HG03342 (cell line): ENCODE measurements around the gene BAG3.

ENCODE experiments used
- ATAC-seq: cut with Tn5 transposase; IDR thresholded peaks from one replicate; pipeline ENCODE4 v1.9.1; 2021; ENCODE audit warnings: mild to moderate bottlenecking, moderate library complexity; ENCODE audit not compliant: unreplicated experiment

Gene BAG3

GRCh38 chr10:119665901-119666708 is 14.9 kb downstream of the BAG3 start:
- ATAC-seq = no peak

DNA sequence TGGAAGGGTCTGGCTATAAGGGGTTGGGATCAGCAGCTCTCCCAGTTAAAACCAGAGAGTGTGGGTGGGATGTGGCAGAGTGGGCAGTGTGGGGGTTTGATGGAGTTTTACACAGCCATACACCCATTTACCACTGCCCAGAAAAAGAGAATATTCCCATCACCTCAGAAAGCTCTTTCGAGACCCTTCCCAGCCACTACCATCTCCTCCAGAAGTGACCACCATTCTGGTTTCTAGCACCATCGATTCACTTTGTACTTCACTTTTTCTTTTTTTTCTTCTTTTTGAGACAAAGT is 15.5 kb downstream of the BAG3 start:
- no peak for ATAC-seq

DNA sequence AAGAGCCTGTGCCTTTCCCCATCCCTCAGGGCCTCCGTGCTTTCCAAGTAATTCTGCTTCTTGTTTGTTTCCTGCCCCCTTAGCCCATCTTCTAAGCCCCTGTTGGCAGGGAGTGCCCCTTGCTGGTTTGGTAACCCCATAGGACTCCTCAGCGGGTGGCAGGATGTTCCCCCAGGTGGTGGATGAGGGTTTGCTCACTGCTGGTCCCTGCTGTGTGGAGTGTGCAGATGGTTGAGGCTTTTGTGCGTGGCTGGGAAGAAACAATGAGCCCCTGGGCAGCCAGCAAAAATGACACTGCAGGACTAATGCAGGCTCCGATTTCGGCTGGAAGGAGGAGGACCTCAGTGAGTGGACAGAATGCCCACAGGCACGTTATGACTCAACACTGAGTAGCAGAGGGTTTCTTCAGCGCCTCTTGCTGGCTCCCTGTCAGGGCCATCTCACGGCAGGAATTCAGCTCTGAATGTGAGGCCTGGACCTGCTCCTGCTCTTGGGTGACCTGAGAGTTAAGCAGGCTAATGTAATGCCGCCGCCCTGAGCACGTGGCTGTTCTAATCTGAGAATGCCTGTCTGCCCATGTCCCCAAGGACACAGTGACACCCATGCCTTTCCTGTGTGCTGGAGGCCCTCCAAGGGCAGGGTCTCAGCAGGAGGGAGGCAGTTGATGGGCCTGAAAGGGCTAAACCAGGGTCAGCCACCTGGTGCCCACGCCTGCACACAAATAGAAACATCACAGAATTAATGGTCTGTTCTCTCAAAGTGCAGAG is 16.6 kb downstream of the BAG3 start:
- no peak for ATAC-seq

- no peak for ATAC-seq
These were observed 17.3 kb downstream of the BAG3 start for GRCh38 chr10:119668461-119668860.

DNA sequence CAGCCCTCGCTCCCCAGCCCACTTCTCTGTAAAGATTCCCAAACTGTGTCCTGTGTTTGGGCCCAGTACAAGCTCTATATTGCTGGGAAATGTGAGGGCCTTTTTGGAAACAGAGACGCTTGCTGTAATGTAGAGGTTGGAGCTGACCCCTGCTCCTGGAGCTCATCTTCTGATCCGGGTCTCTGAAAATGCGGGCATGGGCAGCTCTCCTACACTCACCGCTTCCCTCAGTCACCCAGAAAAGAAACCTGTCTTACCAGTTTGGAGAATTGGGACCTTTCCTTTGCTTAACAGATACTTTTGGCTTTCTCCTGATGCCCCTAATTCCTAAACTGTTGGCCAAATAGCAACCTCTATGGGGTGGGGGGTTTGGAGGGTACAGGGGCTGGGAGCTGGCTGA is 18.2 kb downstream of the BAG3 start:
- ATAC-seq = no peak

DNA sequence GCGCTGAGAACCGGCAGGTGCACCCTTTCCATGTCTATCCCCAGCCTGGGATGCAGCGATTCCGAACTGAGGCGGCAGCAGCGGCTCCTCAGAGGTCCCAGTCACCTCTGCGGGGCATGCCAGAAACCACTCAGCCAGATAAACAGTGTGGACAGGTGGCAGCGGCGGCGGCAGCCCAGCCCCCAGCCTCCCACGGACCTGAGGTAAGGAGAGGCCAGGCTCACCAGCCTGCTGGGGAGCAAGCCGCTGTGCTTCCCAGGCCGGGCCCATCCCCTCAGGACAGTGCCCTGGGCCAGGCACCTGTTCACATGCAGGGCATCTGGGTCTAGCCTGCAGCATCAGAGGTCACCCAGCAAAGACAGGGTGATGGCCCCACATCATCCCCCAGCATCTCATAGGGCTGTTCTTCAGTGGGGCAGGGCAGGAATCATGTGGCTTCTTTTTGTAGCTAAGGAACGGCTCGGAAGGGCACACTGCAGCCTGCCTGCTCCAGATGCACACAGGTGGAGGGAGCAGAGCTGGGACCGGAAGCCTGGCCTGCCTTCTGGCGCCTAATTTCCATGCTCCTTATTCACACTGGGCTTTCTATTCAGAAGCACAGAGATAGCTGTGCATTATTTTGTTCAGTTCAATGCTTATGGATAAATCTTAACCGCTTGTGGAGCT is 18.9 kb downstream of the BAG3 start:
- ATAC-seq = no peak

- no peak for ATAC-seq
These were observed 19.5 kb downstream of the BAG3 start for GRCh38 chr10:119670717-119671116.

- no peak for ATAC-seq
These were observed 20.2 kb downstream of the BAG3 start for GRCh38 chr10:119671381-119671780.

- ATAC-seq = no peak
These were observed 21.1 kb downstream of the BAG3 start for GRCh38 chr10:119672291-119672690.

GRCh38 chr10:119673271-119673670 is 22.1 kb downstream of the BAG3 start:
- ATAC-seq = no peak

- ATAC-seq = no peak
These were observed 24.4 kb downstream of the BAG3 start for GRCh38 chr10:119675483-119676170.

DNA sequence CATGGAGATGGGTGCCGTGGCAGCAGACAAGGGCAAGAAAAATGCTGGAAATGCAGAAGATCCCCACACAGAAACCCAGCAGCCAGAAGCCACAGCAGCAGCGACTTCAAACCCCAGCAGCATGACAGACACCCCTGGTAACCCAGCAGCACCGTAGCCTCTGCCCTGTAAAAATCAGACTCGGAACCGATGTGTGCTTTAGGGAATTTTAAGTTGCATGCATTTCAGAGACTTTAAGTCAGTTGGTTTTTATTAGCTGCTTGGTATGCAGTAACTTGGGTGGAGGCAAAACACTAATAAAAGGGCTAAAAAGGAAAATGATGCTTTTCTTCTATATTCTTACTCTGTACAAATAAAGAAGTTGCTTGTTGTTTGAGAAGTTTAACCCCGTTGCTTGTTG is 25.9 kb downstream of the BAG3 start:
- ATAC-seq = no peak

DNA sequence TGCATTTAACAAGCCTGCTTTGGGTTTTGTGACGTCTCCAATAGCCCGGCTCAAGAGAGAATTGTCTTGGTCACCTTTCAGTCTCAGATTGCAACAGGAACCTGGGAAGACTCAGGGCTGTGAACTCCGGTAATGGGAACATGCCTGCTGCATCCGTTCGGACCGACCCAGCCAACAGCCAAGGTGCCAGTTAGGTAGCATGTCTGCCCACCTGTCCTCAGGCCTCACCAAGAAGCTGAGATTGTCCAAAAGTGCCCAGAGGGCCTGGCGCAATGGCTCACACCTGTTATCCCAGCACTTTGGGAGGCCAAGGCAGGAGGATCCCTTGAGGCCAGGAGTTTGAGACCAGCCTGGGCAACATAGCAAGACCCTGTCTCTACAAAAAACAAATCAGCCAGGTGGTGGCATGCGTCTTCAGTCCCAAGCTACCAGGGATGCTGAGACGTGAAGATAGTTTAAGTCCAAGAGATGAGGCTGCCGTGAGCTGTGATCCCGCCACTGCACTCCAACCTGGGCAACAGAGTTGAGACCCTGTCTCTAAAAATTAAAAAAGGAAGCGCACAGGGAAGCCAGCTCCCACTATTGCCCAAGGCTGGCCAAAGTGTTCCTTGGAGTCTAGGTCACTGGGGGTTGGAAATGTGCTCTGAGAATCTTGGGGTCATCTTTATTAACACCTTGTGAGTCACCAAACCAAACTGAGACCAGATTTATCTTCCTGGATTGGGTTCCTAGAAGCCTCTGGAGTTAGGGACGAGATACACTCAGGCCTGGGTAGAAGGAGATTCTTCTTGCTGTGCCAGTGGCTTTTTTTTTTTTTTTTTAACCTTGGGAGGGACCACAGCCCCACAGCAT is 26.9 kb downstream of the BAG3 start:
- ATAC-seq = no peak

- ATAC-seq = no peak
These were observed 28.3 kb downstream of the BAG3 start for GRCh38 chr10:119679480-119679829.

DNA sequence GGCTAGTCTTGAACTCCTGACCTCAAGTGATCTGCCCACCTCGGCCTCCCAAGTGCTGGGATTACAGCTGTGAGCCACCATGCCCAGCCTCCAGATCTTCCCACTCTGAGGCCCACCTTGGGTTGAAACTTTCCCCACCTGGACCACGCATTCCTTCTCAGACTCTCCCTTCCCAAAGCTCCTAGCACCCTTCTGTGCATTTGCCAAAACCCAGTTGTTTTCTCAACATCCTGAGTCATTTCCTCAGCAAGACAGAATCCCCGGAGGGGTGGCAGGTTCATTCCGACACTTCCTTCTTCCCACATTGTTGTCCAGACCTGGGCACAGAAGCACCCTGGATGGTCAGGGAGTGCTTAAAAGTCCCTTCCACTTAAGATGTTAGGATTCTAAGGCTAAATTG is 28.9 kb downstream of the BAG3 start:
- ATAC-seq = no peak

DNA sequence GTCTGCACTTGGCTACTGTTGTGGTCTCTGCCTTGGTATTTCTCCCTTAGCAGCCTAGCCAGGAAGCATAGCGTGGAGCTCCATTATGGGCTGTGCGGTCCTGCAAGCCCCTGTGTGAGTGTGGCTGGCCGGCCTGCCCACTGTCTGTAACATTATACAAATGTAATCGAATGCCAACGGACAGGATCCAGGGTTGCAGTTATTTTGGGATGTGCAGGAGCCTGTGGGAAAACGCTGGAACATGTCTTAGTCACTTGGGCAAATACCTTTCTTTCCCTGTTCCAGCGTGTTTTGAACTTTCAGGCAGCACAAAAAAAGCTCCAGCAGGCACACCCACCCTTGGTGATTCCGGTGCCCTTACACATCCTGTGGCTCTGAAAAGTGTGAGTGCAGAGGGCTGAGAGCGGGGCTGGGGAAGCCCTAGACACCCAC is 29.5 kb downstream of the BAG3 start:
- ATAC-seq = no peak

GRCh38 chr10:119686465-119687191 is 35.4 kb downstream of the BAG3 start:
- ATAC-seq = peak; percentile 82

- no peak for ATAC-seq
These were observed 36.2 kb downstream of the BAG3 start for GRCh38 chr10:119687192-119688032.

DNA sequence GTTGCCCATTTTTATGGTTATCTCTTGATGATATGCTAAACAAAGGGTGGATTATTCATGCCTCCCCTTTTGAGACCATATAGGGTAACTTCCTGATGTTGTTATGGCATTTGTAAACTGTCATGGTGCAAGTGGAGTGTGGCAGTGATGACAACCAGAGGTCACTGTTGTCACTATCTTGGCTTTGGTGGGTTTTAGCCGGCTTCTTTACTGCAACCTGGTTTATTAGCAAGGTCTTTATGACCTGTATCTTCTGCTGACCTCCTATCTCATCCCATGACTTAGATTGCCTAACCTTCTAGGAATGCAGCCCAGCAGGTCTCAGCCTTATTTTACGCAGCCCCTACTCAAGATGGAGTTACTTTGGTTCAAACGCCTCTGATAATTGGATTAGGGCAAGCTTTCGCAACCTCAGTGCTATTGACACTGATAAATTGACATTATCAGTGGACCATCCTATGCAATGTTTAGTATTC is 36.9 kb downstream of the BAG3 start:
- ATAC-seq = no peak
